SU-DHL-6 (cell line): ENCODE measurements around the gene FBRSL1.
"Not testable (repeated sequence)": the region's sequence is repeated elsewhere in the genome, so short reads cannot be mapped to it uniquely, and the experiment has no call there.

Experiments used
- H2AFZ ChIP-seq: fragments of 200-600 bp; sonication (generic); 2 replicates; pipeline ENCODE4 v1.6.1; 2014; ENCODE audit warnings: low read depth, mild to moderate bottlenecking, moderate library complexity, mixed read lengths, antibody characterized with exemption, low read length; ENCODE audit not compliant: severe bottlenecking
- H3F3A ChIP-seq: fragments of 200-600 bp; shearing (Covaris generic); 2 replicates; pipeline ENCODE4 v1.6.0; 2016; ENCODE audit warnings: antibody characterized with exemption, mild to moderate bottlenecking; ENCODE audit not compliant: insufficient read depth
- H3K27ac ChIP-seq: fragments of 200-600 bp; sonication (generic); 2 replicates; pipeline ENCODE4 v1.5.1; 2016; ENCODE audit warnings: low read depth, mild to moderate bottlenecking, low read length, moderate library complexity, mixed read lengths
- H3K27me3 ChIP-seq: fragments of 200-600 bp; sonication (generic), shearing (Covaris generic); 2 replicates; pipeline ENCODE4 v1.6.0; 2014; ENCODE audit warnings: mild to moderate bottlenecking, low read length
- H3K36me3 ChIP-seq: fragments of 200-600 bp; sonication (generic); 2 replicates; pipeline ENCODE4 v1.6.1; 2014; ENCODE audit warnings: mild to moderate bottlenecking, low read length, mixed read lengths
- H3K4me2 ChIP-seq: fragments of 300-600, 200-600 bp; shearing (Covaris generic), sonication (generic); 2 replicates; pipeline ENCODE4 v1.6.0; 2014; ENCODE audit warnings: low read length, low read depth, mild to moderate bottlenecking; ENCODE audit not compliant: poor library complexity, severe bottlenecking
- H3K4me3 ChIP-seq: fragments of 200-600 bp; sonication (generic); 2 replicates; pipeline ENCODE4 v1.5.1; 2014; ENCODE audit warnings: antibody characterized with exemption, low read length, mild to moderate bottlenecking, mixed read lengths; ENCODE audit not compliant: insufficient read depth, poor library complexity, severe bottlenecking
- H3K79me2 ChIP-seq: fragments of 200-600 bp; sonication (generic); 2 replicates; pipeline ENCODE4 v1.6.1; 2014; ENCODE audit warnings: mild to moderate bottlenecking, low read length, moderate library complexity; ENCODE audit not compliant: insufficient read depth
- H3K9ac ChIP-seq: fragments of 200-600 bp; sonication (generic); 2 replicates; pipeline ENCODE4 v1.7.0; 2014; ENCODE audit warnings: mild to moderate bottlenecking, low read length
- H3K9me2 ChIP-seq: fragments of 200-600 bp; sonication (generic); replicated peaks from 2 replicates; pipeline ENCODE4 v1.6.1; 2014; ENCODE audit warnings: low read length; ENCODE audit not compliant: insufficient read depth
- H3K9me3 ChIP-seq: fragments of 200-600 bp; sonication (generic); 2 replicates; pipeline ENCODE4 v1.6.1; 2014; ENCODE audit warnings: low read length, mixed read lengths; ENCODE audit not compliant: insufficient read depth
- H4K20me1 ChIP-seq: fragments of 200-600 bp; sonication (generic); 2 replicates; pipeline ENCODE4 v1.6.1; 2014; ENCODE audit warnings: low read depth, mild to moderate bottlenecking, antibody characterized with exemption, low read length, moderate library complexity, mixed read lengths
- CTCF ChIP-seq: fragments of 200-600 bp; sonication (generic); IDR thresholded peaks from one replicate; pipeline ENCODE4 v1.5.1; 2017; ENCODE audit warnings: antibody characterized with exemption, mild to moderate bottlenecking, low read length, moderate library complexity; ENCODE audit not compliant: insufficient read depth, poor library complexity, severe bottlenecking
- EZH2phosphoT487 ChIP-seq: fragments of 200-600 bp; sonication (generic), shearing (Covaris generic); conservative IDR thresholded peaks from 2 replicates; pipeline ENCODE4 v1.6.1; 2018; ENCODE audit warnings: mild to moderate bottlenecking, antibody characterized with exemption, low read length, moderate library complexity, mixed read lengths

Gene FBRSL1

GRCh38 chr12:132460571-132460970 is 29.4 kb upstream of the FBRSL1 start:
- Histone ChIP-seq H3K9ac (no peak overlapping the region), H3K9me2 (no peaks in the 10 kb centered on the region), H3K79me2 (no peaks in the 10 kb centered on the region), H3F3A (no peaks in the 10 kb centered on the region), H3K27ac (no peak overlapping the region), H4K20me1 (no peaks in the 10 kb centered on the region), H2AFZ (no peak overlapping the region), H3K4me2 (no peak overlapping the region), H3K36me3 (no peaks in the 10 kb centered on the region), H3K27me3 (no peaks in the 10 kb centered on the region), H3K9me3 (peaks cover 7% of the 10 kb centered on the region; the same call in 1 of the 2 replicates), H3K4me3 (no peak overlapping the region)
- TF ChIP-seq EZH2phosphoT487, result no peak
- peak; percentile 28 for TF ChIP-seq CTCF

- H3K4me2 ChIP-seq, result no peak overlapping the region
- no peaks in the 10 kb centered on the region for H3K9me2 ChIP-seq
- no peak for TF ChIP-seq EZH2phosphoT487
- TF ChIP-seq CTCF, result no peak
- no peak overlapping the region for H3K27ac ChIP-seq
- no peak overlapping the region for H3K9ac ChIP-seq
- no peaks in the 10 kb centered on the region for H3K36me3 ChIP-seq
- H3K79me2 ChIP-seq, result no peaks in the 10 kb centered on the region
- peaks cover 14% of the 10 kb centered on the region; the same call in 1 of the 2 replicates for H3K9me3 ChIP-seq
- H3K4me3 ChIP-seq, result no peak overlapping the region
- no peak overlapping the region for H2AFZ ChIP-seq
- no peaks in the 10 kb centered on the region for H4K20me1 ChIP-seq
- no peaks in the 10 kb centered on the region for H3F3A ChIP-seq
- H3K27me3 ChIP-seq, result no peaks in the 10 kb centered on the region
Observed at GRCh38 chr12:132461526-132461925, 28.4 kb upstream of the FBRSL1 start.

GRCh38 chr12:132462788-132463187 is 27.2 kb upstream of the FBRSL1 start:
- H3K27ac ChIP-seq, result no peak overlapping the region
- H3K9ac ChIP-seq, result no peak overlapping the region
- H4K20me1 ChIP-seq, result no peaks in the 10 kb centered on the region
- H3K79me2 ChIP-seq, result no peaks in the 10 kb centered on the region
- no peaks in the 10 kb centered on the region for H3F3A ChIP-seq
- H3K27me3 ChIP-seq, result no peaks in the 10 kb centered on the region
- no peaks in the 10 kb centered on the region for H3K36me3 ChIP-seq
- no peak overlapping the region for H2AFZ ChIP-seq
- H3K4me2 ChIP-seq, result no peak overlapping the region
- no peaks in the 10 kb centered on the region for H3K9me2 ChIP-seq
- no peak overlapping the region for H3K4me3 ChIP-seq
- TF ChIP-seq CTCF (no peak), EZH2phosphoT487 (no peak)
- peaks cover 18% of the 10 kb centered on the region; the same call in 1 of the 2 replicates for H3K9me3 ChIP-seq

GRCh38 chr12:132463284-132463924 is 26.5 kb upstream of the FBRSL1 start:
- H3K4me3 ChIP-seq, H4K20me1 ChIP-seq, H3K36me3 ChIP-seq, H3K27me3 ChIP-seq, H3K4me2 ChIP-seq, H2AFZ ChIP-seq, H3K9ac ChIP-seq, H3K27ac ChIP-seq, H3K9me2 ChIP-seq, H3K79me2 ChIP-seq, H3F3A ChIP-seq: not testable (repeated sequence)
- H3K9me3 ChIP-seq, result peaks cover 18% of the 10 kb centered on the region; the same call in 1 of the 2 replicates

DNA sequence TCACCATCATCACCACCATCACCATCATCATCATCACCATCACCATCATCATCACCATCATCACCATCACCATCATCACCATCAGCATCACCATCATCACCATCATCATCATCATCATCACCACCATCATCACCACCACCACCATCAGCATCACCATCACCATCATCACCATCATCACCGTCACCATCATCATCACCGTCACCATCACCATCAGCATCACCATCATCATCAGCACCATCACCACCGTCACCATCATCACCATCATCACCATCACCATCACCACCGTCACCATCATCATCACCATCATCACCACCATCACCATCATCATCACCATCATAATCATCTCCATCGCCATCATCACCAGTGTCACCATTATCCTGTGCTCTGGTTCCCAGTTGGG is 25.6 kb upstream of the FBRSL1 start:
- not testable (repeated sequence) for H3K4me3 ChIP-seq, H3K79me2 ChIP-seq, H2AFZ ChIP-seq, H3K27me3 ChIP-seq, H3K27ac ChIP-seq, H4K20me1 ChIP-seq, H3K9ac ChIP-seq, H3K36me3 ChIP-seq, H3F3A ChIP-seq, H3K9me2 ChIP-seq, H3K4me2 ChIP-seq
- peaks cover 18% of the 10 kb centered on the region; the same call in 1 of the 2 replicates for H3K9me3 ChIP-seq
